NCI-H1436 (cell line): Measurements from ENCODE around the gene AQP7.
"Not testable (repeated sequence)": the region's sequence is repeated elsewhere in the genome, so short reads cannot be mapped to it uniquely, and the experiment has no call there.

Source experiments
- DNase-seq: peaks from one replicate; lab custom pipeline; 2025; lab: John Stamatoyannopoulos, UW

The AQP7 gene

GRCh38 chr9:33395159-33395879 lies 7.0 kb downstream of the AQP7 start:
- DNase-seq, result not testable (repeated sequence)

- DNase-seq, result not testable (repeated sequence)
Measured at GRCh38 chr9:33393986-33394385, 8.4 kb downstream of the AQP7 start.

GRCh38 chr9:33393581-33393980 lies 8.8 kb downstream of the AQP7 start:
- no peak for DNase-seq

GRCh38 chr9:33392591-33393021 lies 9.8 kb downstream of the AQP7 start:
- DNase-seq, result not testable (repeated sequence)

GRCh38 chr9:33391111-33391771 lies 11.1 kb downstream of the AQP7 start:
- not testable (repeated sequence) for DNase-seq

- DNase-seq, result no peak
Measured at GRCh38 chr9:33388110-33388994, 14.0 kb downstream of the AQP7 start.

- not testable (repeated sequence) for DNase-seq
Measured at GRCh38 chr9:33386998-33387397, 15.4 kb downstream of the AQP7 start.

GRCh38 chr9:33386641-33386996 lies 15.7 kb downstream of the AQP7 start:
- not testable (repeated sequence) for DNase-seq

GRCh38 chr9:33385979-33386640 lies 16.3 kb downstream of the AQP7 start:
- DNase-seq, result not testable (repeated sequence)

GRCh38 chr9:33385536-33385935 lies 16.8 kb downstream of the AQP7 start:
- DNase-seq, result not testable (repeated sequence)

GRCh38 chr9:33383396-33383795 lies 19.0 kb downstream of the AQP7 start:
- DNase-seq, result not testable (repeated sequence)

- not testable (repeated sequence) for DNase-seq
Measured at GRCh38 chr9:33382397-33382796, 20.0 kb downstream of the AQP7 start.

GRCh38 chr9:33381231-33381791 lies 21.1 kb downstream of the AQP7 start:
- no peak for DNase-seq

- DNase-seq, result no peak
Measured at GRCh38 chr9:33380390-33381094, 21.8 kb downstream of the AQP7 start.

- DNase-seq, result no peak
Measured at GRCh38 chr9:33379666-33380389, 22.5 kb downstream of the AQP7 start.

GRCh38 chr9:33378121-33378795 lies 24.1 kb downstream of the AQP7 start:
- DNase-seq, result no peak

- no peak for DNase-seq
Measured at GRCh38 chr9:33377089-33377715, 25.2 kb downstream of the AQP7 start.

- no peak for DNase-seq
Measured at GRCh38 chr9:33375841-33376321, 26.5 kb downstream of the AQP7 start.

- DNase-seq, result no peak
Measured at GRCh38 chr9:33375238-33375840, 27.0 kb downstream of the AQP7 start.
